ENCODE measurements around the gene FILIP1. TPM values are rescaled to one million over a fixed set of nuclear protein-coding genes. Genes with fewer than 3 reads are reported as not detected.

The FILIP1 gene
- total RNA-seq, 4 donors from 2014 or later: 6.0 to 12.3 (median 7.2) TPM

- no peaks in the 10 kb centered on the region for H3K27me3 ChIP-seq
- in situ Hi-C loops (cut with MboI; ENCODE audit: low pct_ligation_motif_present in 1 of 4, low pct_unique_long_range_greater_than_20kb in 1 of 4, low sequenced_read_pairs in 3 of 4) (no loop called here), intact Hi-C loops (cut with DNase I; ENCODE audit: low total_unique reads) (no loop called here)
- no peaks in the 10 kb centered on the region for H3K36me3 ChIP-seq
- TF ChIP-seq POLR2A (IDR thresholded peaks at IDR 0.05) (no peak), CTCF (IDR thresholded peaks at IDR 0.05) (no peak), EP300 (IDR thresholded peaks at IDR 0.05; ENCODE audit: low read depth) (no peak), POLR2AphosphoS5 (IDR thresholded peaks at IDR 0.05) (no peak)
- H3K4me1 ChIP-seq: no peaks in the 10 kb centered on the region
- H3K9me3 ChIP-seq: no peaks in the 10 kb centered on the region
- 33 to 38% methylated on average over 1 to 2 of the region's 2 CpGs for WGBS, 2 donors (ENCODE audit: low coverage in 1 of 2)
- H3K27ac ChIP-seq: no peak overlapping the region
- no peak for DNase-seq
- no peak overlapping the region for H3K4me3 ChIP-seq
These were observed 111.5 kb downstream of the FILIP1 start for GRCh38 chr6:75381877-75382633.

- no peak for DNase-seq
- Histone ChIP-seq H3K9me3 (no peaks in the 10 kb centered on the region), H3K36me3 (no peaks in the 10 kb centered on the region), H3K27ac (no peak overlapping the region), H3K27me3 (no peaks in the 10 kb centered on the region), H3K4me1 (peaks cover 0 to 4% (median 0%) of the 10 kb centered on the region in 4 donors), H3K4me3 (no peak overlapping the region)
- in situ Hi-C loops (cut with MboI; ENCODE audit: low pct_ligation_motif_present in 1 of 4, low pct_unique_long_range_greater_than_20kb in 1 of 4, low sequenced_read_pairs in 3 of 4) (no loop called here), intact Hi-C loops (cut with DNase I; ENCODE audit: low total_unique reads) (no loop called here)
- 91 to 93% methylated on average over 4 of the region's 4 CpGs for WGBS, 2 donors (ENCODE audit: low coverage in 1 of 2)
- TF ChIP-seq CTCF (IDR thresholded peaks at IDR 0.05): no peak
- TF ChIP-seq POLR2AphosphoS5 (IDR thresholded peaks at IDR 0.05): no peak
- TF ChIP-seq POLR2A (IDR thresholded peaks at IDR 0.05): no peak
- no peak for TF ChIP-seq EP300 (IDR thresholded peaks at IDR 0.05; ENCODE audit: low read depth)
These were observed 114.1 kb downstream of the FILIP1 start for GRCh38 chr6:75379536-75379935.

- no peak for DNase-seq
- no peak for TF ChIP-seq POLR2AphosphoS5 (IDR thresholded peaks at IDR 0.05)
- TF ChIP-seq EP300 (IDR thresholded peaks at IDR 0.05; ENCODE audit: low read depth): no peak
- no peak for TF ChIP-seq CTCF (IDR thresholded peaks at IDR 0.05)
- no peak for TF ChIP-seq POLR2A (IDR thresholded peaks at IDR 0.05)
- Histone ChIP-seq H3K36me3 (no peaks in the 10 kb centered on the region), H3K9me3 (no peaks in the 10 kb centered on the region), H3K4me3 (no peak overlapping the region), H3K27ac (no peak overlapping the region), H3K4me1 (peaks cover 0 to 4% (median 0%) of the 10 kb centered on the region in 4 donors), H3K27me3 (no peaks in the 10 kb centered on the region)
- intact Hi-C loops (cut with DNase I; ENCODE audit: low total_unique reads) (no loop called here), in situ Hi-C loops (cut with MboI; ENCODE audit: low pct_ligation_motif_present in 1 of 4, low pct_unique_long_range_greater_than_20kb in 1 of 4, low sequenced_read_pairs in 3 of 4) (no loop called here)
- 55 to 76% methylated on average over 2 of the region's 2 CpGs for WGBS, 2 donors (ENCODE audit: low coverage in 1 of 2)
These were observed 115.5 kb downstream of the FILIP1 start for GRCh38 chr6:75378101-75378500.

- no peak overlapping the region for H3K4me3 ChIP-seq
- H3K36me3 ChIP-seq: no peaks in the 10 kb centered on the region
- H3K4me1 ChIP-seq: peaks cover 0 to 4% (median 0%) of the 10 kb centered on the region in 4 donors
- 90 to 92% methylated on average over 3 of the region's 3 CpGs for WGBS, 2 donors (ENCODE audit: low coverage in 1 of 2)
- DNase-seq: no peak
- no peak overlapping the region for H3K27ac ChIP-seq
- intact Hi-C loops (cut with DNase I; ENCODE audit: low total_unique reads): no loop called here
- TF ChIP-seq POLR2A (IDR thresholded peaks at IDR 0.05) (no peak), POLR2AphosphoS5 (IDR thresholded peaks at IDR 0.05) (no peak), EP300 (IDR thresholded peaks at IDR 0.05; ENCODE audit: low read depth) (no peak), CTCF (IDR thresholded peaks at IDR 0.05) (no peak)
- H3K27me3 ChIP-seq: no peaks in the 10 kb centered on the region
- in situ Hi-C loops (cut with MboI; ENCODE audit: low pct_ligation_motif_present in 1 of 4, low pct_unique_long_range_greater_than_20kb in 1 of 4, low sequenced_read_pairs in 3 of 4): no loop called here
- no peaks in the 10 kb centered on the region for H3K9me3 ChIP-seq
These were observed 116.2 kb downstream of the FILIP1 start for GRCh38 chr6:75377386-75377785.
